ENCODE measurements around the gene PSMB5.

- TF ChIP-seq, protein P1, sequence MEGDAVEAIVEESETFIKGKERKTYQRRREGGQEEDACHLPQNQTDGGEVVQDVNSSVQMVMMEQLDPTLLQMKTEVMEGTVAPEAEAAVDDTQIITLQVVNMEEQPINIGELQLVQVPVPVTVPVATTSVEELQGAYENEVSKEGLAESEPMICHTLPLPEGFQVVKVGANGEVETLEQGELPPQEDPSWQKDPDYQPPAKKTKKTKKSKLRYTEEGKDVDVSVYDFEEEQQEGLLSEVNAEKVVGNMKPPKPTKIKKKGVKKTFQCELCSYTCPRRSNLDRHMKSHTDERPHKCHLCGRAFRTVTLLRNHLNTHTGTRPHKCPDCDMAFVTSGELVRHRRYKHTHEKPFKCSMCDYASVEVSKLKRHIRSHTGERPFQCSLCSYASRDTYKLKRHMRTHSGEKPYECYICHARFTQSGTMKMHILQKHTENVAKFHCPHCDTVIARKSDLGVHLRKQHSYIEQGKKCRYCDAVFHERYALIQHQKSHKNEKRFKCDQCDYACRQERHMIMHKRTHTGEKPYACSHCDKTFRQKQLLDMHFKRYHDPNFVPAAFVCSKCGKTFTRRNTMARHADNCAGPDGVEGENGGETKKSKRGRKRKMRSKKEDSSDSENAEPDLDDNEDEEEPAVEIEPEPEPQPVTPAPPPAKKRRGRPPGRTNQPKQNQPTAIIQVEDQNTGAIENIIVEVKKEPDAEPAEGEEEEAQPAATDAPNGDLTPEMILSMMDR (IDR thresholded peaks at IDR 0.05), result no peak
- TF ChIP-seq POLR2A (IDR thresholded peaks at IDR 0.05), result no peak
These were observed 43.3 kb upstream of the PSMB5 start for GRCh38 chr14:23077962-23078361.
